GM21723 (cell line): ENCODE results near the gene DSG4.
"Not testable (repeated sequence)": the region's sequence is repeated elsewhere in the genome, so short reads cannot be mapped to it uniquely, and the experiment has no call there.

Source experiments
- ATAC-seq: cut with Tn5 transposase; IDR thresholded peaks from one replicate; pipeline ENCODE4 v1.9.1; 2021; ENCODE audit warnings: mild to moderate bottlenecking, moderate library complexity; ENCODE audit not compliant: unreplicated experiment

Gene DSG4, protein sequence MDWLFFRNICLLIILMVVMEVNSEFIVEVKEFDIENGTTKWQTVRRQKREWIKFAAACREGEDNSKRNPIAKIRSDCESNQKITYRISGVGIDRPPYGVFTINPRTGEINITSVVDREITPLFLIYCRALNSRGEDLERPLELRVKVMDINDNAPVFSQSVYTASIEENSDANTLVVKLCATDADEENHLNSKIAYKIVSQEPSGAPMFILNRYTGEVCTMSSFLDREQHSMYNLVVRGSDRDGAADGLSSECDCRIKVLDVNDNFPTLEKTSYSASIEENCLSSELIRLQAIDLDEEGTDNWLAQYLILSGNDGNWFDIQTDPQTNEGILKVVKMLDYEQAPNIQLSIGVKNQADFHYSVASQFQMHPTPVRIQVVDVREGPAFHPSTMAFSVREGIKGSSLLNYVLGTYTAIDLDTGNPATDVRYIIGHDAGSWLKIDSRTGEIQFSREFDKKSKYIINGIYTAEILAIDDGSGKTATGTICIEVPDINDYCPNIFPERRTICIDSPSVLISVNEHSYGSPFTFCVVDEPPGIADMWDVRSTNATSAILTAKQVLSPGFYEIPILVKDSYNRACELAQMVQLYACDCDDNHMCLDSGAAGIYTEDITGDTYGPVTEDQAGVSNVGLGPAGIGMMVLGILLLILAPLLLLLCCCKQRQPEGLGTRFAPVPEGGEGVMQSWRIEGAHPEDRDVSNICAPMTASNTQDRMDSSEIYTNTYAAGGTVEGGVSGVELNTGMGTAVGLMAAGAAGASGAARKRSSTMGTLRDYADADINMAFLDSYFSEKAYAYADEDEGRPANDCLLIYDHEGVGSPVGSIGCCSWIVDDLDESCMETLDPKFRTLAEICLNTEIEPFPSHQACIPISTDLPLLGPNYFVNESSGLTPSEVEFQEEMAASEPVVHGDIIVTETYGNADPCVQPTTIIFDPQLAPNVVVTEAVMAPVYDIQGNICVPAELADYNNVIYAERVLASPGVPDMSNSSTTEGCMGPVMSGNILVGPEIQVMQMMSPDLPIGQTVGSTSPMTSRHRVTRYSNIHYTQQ

DNA sequence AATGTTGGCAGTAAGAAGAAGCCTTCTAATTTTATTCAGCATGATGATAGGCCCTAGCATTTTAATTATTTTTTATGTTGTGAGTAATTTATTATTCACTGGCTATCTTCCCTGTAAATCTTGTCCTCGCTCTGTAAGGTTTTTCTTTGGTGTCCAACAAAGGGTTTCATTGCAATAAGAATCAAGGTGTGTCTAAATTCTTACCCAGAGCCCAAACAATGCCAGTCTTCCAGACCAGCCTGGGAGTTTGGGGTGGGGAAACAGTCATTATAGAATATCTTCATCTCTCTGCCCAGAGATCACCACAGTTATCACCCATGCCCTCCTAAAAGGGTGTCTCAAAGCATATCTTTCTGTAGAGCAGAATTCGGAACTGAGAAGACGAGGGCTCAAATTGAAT lies at the start of gene DSG4:
TSS of gene DSG4 (plus strand) at position 301 of the 400 bp plus-strand sequence. CDS start 135 bp downstream, outside the sequence.
- no peak for ATAC-seq

DNA sequence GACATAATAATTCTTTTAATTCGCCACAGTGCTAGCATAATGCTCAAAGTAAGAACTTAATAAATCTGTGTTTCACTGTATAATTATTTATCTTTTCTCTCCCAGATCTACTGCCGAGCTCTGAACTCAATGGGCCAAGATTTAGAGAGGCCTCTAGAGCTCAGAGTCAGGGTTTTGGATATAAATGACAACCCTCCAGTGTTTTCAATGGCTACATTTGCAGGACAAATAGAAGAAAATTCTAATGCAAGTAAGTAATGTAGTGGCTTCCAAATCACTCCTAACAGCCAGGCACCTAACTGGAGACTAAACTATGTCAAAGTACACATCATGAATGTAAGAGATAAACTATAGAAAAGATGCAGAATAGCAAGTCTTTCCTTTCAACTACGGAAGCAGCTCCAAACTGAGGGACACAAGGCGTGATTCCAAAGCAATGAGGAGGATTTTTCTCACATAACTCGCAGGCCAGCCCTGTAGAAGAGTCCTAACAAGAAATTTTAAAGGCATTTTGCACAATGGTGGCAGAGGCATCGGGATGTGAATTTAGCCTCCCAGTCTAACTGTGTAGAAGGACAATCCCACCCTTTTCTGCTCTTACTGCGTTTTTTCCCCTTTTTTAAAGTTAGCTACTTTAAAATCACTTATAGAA lies 46.7 kb upstream of the DSG4 start:
- no peak for ATAC-seq

DNA sequence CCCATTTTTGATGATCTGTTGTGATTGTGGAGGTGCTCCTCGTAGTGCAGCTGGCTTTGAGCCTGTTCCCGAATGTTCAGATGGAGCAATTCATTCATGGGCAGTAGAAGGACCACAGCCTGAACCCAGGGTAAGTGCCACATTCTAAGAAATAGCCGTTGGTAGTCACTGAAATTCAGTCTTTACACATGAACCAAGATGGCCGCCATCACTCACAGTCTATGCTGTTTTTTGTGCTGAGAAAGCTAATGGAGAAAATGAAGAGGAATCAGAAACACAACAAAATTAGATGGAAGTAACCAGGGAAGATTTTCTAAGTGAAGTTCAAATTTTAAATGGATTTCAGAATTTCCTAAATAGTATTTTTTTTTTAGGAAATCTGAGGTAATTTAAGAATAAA lies 33.1 kb upstream of the DSG4 start:
- ATAC-seq, result no peak

DNA sequence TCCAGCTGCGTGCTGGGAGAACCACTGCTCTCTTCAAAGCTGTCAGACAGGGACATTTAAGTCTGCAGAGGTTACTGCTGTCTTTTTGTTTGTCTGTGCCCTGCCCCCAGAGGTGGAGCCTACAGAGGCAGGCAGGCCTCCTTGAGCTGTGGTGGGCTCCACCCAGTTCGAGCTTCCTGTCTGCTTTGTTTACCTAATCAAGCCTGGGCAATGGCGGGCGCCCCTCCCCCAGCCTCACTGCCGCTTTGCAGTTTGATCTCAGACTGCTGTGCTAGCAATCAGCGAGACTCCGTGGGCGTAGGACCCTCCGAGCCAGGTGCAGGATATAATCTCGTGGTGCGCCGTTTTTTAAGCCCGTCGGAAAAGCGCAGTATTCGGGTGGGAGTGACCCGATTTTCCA lies 23.2 kb upstream of the DSG4 start:
- not testable (repeated sequence) for ATAC-seq

DNA sequence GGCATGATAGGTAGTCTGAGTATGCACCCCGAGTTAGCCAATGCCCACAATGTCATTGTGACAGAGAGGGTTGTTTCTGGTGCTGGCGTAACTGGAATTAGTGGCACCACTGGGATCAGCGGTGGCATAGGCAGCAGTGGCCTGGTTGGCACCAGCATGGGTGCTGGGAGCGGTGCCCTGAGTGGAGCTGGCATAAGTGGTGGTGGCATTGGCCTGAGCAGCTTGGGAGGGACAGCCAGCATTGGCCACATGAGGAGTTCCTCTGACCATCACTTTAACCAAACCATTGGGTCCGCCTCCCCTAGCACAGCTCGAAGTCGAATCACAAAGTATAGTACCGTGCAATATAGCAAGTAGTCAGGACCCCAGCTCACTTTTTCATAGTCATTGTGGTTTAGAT lies 21.6 kb upstream of the DSG4 start:
- no peak for ATAC-seq

DNA sequence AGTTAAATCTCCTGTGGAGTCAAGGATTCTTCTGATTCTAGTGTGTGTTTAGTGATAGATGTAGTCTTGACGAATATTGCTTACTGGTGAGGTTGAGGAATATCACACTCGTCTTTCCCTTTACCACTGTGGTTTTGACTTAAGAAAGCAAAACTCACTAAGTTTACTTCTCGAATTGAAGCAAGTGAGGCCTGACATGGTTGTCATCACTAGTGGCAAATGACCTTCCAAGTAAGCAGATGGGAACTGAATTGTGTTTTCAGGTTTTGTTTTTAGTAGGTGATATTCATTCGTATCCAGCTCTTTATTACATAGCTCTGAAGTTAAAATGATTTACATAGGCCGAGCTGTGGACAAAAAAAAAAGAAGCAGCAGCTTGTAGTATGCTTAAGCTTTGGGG lies 20.6 kb upstream of the DSG4 start:
- ATAC-seq, result no peak

DNA sequence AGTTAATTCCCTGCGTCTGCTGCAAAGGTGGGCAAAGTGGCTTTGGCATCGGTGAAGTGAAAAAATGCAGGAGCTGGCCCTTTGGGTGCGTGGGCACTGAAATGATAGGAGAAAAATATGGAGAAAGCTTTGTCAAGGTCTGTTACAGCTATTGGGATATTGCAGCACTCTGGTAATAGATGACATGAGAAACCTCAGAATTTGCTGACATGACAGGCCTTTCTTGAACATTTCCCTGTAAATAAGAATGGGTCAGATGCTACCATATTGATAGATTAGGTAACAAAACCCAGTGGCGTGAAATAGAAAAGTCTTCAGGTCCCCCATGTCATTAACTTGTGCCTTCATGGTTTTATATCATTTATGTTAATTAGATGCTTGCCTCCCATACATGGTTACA lies 12.4 kb upstream of the DSG4 start:
- ATAC-seq, result no peak

DNA sequence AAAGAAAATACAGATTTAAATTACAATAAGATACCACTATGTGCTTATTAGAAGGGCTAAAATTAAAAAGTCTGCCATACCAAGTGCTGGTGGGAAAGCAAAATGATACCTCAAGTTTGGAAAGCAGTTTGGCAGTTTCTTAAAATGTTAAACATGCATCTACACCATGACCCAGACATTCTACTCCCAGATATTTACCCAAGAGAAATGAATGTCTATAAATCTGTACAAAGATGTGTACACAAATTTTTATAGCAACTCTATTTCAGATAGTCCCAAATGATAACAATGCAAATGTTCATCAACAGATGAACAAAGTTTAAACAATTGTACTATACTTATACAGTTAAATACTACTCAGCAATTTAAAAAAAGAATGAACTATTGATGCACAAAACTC lies 7.1 kb upstream of the DSG4 start:
- ATAC-seq, result no peak

DNA sequence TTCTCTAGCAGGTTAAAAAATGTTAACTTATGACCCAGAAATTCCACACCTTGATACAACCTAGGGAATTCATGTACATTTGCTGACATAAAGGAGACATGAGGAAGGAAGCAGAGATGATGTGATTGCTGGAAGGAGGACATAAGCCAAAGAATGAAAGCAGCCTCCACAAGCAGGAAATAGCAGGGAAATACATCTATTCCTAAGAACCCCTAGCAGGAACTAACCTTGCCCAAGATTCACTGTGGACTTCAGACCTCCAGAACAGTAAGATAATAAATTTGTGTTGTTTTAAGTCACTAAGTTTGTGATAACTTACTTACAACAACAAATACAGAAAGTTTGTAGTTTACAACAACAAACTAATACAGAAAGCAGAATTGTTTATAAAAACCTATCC lies 4.6 kb upstream of the DSG4 start:
- ATAC-seq, result no peak

DNA sequence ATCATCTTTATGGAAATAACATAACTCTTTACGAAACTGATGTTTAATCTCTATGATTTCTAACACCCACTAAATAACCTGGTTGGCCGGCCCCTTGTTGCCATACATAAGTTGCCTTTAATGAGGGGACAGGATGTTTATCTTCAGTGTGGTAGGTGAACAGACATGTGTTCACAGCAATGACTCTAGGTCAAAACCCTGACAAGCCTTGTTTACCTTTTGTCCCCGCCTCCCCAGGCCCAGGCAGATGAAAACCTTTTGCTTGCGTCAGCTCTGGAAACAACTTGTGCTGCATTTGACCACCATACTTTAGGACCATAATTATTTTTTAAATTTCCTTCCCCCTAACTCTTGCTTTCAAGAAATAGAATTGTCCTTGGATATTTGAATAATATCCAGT lies 2.9 kb upstream of the DSG4 start:
- ATAC-seq, result no peak

DNA sequence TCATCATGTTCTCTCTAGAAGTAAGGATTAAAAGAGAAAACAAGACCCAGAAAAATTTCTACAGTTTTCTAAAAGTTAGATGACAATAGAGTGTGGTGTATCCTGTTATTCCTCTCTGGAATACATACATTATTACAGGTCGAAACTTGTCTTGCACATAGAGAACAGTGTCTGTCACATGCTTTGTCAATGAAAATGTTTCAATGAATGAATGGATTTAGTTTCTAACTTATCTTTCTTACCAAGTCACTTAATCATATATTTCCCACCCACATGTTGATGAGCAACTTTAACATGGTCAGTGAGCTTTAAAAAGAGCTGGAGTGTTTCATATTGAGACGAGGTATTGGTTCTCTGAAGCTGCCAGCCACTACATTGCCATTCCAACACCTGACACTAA lies 4.3 kb downstream of the DSG4 start:
- no peak for ATAC-seq

DNA sequence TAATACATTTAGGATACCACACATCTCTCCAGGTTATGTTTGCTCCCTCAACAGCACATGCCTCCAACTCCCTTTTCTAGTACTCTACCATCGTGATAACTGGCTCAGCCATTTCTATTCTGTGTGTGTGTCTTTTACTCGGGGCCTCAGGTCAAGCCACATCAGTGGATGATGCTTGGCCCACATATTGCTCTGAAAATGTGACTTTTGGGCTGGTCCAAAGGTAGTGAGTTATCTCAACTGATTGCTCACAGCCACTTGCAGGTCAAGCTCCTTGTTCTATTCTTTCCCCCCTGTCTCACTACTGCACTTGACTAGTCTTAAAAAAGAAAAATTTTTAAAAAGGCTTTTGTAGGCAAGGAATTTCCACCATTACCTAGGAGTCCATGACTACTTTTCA lies 5.5 kb downstream of the DSG4 start:
- ATAC-seq, result no peak

DNA sequence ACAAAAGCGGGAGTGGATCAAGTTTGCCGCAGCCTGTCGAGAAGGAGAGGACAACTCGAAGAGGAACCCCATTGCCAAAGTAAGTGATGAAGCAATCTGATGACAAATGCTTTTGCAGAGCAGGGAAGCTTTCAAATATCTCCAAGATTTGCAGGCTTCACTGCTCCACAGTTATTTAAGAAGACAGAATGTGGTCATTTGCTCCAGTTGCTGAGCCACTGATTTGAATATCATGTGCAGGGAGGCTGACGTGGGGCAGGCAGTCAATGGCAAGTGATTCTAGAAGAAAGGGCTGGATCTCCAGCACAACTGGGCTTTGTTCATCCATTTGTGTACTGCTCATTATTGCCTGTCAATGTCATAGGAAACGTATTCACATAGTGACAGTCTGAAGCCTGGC lies 10.2 kb downstream of the DSG4 start:
- ATAC-seq, result no peak

DNA sequence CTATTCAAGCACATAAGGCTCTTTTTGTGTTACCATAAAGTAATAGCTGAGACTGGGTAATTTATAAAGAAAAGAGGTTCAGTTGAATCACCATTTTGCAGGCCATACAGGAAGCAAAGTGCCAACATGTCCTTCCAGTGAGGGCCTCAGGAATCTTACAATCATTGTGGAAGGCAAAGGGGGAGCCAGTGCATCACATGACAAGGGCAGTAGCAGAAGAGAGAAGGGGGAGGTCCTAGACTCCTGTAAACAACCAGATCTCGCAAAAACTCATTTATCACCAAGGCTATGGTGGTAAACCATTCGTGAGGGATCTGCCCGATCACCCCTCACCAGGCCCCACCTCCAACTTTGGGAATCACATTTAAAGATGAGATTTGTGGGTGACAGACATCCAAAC lies 16.7 kb downstream of the DSG4 start:
- no peak for ATAC-seq

DNA sequence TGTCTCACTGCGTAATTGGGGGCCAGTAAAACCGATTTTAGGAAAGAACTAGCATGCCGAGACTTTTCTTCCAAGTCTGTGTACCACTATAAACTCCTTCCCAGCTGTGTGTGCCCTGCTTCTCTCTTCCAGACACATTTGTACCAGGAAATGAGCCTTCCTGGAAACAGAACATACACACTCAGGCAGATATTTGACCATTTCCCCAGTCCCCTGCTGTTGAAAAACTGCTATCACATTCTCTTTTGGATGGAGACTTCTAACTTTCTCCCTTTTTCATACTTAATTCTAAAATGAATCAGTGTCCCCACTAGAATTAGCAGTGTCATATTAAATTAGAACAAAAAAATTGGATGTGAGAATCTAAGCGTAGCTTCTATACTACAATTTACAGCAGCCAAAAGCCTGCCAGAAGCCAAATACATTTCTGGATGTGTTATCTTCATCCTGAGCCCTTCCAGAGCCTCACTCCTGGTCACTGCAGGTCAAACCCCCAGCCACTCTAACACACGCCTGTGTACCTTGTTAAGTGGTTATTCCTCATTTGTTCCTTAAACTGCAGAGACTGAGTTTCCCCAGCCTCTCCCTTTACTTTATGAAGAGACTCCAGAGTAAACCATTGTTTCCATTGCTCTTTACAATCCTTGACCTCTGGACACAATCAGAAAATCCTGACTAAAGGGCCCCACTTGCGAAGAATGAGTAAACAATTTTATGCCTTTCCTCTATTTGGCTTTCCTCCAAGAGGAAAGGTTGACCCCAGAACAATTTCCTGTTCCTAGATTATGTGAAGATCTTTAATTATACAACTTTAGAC lies 20.4 kb downstream of the DSG4 start:
- ATAC-seq, result no peak

DNA sequence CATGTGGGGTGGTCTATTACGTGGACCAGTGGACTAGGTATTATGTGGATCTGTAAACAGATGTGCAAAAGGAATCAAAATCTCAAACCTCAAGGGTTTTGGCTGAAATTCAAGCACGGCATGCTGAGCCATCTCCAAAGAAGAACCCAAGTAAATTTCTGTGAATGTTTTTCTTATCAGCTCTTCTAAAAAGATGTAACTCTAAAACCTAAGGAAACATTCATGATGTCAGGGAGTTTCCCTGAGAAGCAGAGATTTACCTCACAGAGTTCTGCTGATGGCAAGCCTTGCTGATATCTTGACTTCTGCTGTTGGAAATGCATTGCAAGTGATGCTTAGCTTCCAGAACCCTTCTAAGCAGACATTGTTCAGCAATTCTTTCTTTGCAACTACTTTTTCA lies 21.6 kb downstream of the DSG4 start:
- ATAC-seq, result no peak

DNA sequence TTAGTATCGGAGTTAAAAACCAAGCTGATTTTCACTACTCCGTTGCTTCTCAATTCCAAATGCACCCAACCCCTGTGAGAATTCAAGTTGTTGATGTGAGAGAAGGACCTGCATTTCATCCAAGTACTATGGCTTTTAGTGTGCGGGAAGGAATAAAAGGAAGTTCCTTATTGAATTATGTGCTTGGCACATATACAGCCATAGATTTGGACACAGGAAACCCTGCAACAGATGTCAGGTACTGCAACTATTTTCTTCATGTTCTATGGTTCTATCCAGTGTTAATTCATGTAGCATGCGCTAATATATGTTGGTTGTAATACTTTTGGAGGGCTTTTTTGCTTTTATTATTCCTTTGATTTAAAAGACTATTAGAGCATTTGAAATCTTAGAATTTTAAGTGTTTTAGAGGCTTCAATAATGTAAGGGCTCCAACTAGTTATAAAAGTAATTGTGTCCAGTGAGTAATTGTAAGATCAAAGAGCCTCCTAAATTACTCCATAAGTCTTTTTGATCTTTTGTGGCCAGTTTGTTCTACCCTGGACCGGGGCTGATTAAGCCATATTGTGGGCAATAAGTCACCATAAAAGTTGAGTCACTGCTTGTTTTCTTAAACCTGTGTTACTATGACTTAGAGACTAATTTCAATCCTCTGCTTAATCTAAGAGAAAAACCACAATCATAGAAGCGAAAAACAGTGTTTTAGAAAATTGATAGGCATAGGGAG lies 22.9 kb downstream of the DSG4 start:
- ATAC-seq, result no peak

DNA sequence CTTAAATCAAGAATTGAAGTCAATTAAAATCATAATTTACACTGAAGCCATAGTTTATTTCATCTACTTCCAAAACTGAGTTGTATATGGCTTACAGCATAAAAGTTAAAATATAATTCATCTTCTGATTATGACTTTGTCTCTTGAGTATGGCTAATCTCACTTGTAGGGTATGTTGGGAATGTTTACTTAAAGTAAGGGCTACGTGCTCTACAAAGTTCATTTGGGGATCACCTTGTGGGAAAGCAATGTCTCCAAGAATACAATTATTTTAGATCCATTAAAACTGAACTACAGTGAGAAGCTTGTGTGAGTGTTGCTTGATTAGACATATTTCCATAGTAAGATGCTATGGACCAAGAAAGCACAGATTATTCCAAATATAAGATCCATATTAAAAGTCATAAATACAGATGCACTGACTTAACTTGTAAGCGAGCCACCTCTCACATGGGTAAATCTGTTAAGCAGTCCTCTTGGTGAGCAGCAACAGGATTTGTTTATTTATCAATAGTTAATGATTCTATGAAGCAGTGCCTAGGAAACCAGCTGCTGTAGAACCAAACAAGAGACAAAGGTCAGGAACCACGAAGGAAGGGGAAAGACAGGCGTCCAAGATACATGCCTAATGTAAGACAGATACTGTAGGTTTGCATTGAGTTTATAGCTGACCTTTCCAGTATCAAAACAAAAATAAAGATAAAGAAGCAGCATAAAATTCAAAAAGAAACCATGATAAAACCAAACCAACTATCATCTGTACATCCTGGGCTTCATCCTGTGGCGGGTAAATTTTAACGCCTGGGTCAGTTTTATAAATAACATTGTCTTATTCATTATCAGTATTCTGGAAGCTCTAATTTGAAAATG lies 24.8 kb downstream of the DSG4 start:
- no peak for ATAC-seq

DNA sequence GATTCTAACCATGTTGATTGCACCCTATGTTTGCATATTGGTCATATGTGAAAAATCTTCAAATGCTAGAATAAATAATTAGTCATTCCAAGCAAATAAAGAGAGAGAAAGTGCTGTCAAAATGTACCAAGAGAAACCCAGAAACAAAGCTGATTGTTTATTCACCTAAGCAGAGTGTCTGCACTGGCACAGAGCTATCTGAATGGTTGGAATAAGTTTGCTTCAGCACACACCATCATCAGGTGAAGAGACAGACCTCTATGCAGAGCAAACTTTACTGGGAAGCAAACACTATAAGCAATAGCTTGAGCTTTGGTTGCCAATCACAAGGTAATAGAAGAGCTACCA lies 25.4 kb downstream of the DSG4 start:
- ATAC-seq, result no peak
